A549 treated with Hydrocortisone at 1 μM for 4 hours (cell line): ENCODE measurements around the gene CLEC4D. TPM values are rescaled to one million over a fixed set of nuclear protein-coding genes. Genes with fewer than 3 reads are reported as not detected.

Source experiments
- total RNA-seq: library from RNA; stranded (reverse); fragments of 200-300 nt; extraction: Qiagen RNA extraction; gene quantifications from 5 replicates; pipeline ENCODE4 v1.2.3, GENCODE V29; 2022

The CLEC4D gene
- not detected in 5 replicates for total RNA-seq

DNA sequence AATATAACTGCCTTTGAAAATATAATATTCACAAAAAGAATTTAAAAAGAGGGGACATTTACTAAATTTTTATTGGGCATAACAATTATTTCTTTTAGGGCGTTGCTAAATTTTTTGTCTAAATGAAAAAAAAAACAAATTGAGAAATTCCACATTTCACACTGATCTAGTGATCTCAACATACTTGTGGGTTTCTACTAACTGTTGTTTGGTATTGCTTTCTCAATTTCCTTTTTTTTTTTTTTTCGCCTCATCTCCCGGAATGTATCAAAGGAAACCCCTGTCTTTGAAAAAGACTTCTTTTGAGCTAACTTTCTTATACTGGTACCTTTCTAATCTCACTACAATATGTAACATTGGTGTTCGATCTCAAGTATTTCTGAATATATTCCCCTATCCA, at the start of gene CLEC4D:
Gene CLEC4D (plus strand): TSS at position 248 of the 400 bp plus-strand sequence. CDS start 230 bp downstream, outside the sequence.

GRCh38 chr12:8540831-8541230, 27.5 kb downstream of the CLEC4D start, which contains the start of gene CLEC4E:
Gene CLEC4E, minus strand, starts transcription at chr12:8540905. Its CDS starts 108 bp downstream, at chr12:8540797.

Other genes starting within 250 kb of the CLEC4D start
- not detected in 5 replicates for gene CLEC6A, start 57.5 kb upstream of the CLEC4D start, total RNA-seq
- 0.09 to 0.37 TPM (median 0.36 TPM) in 5 replicates for gene CLEC4E, start 27.4 kb downstream of the CLEC4D start, total RNA-seq
- gene AICDA, start 99.4 kb downstream of the CLEC4D start, total RNA-seq, result 0.13 to 0.28 TPM (median 0.24 TPM) in 5 replicates
- 0.12 to 0.49 TPM (median 0.23 TPM) in 5 replicates for gene MFAP5, start 149.3 kb downstream of the CLEC4D start, total RNA-seq
- gene RIMKLB, start 184.5 kb downstream of the CLEC4D start, total RNA-seq, result 16.5 to 22.9 TPM (median 19.8 TPM) in 5 replicates